GM18868 (cell line): Measurements from ENCODE around the gene PTH2R.
"Not testable (repeated sequence)": the region's sequence is repeated elsewhere in the genome, so short reads cannot be mapped to it uniquely, and the experiment has no call there.

Experiments
- ATAC-seq: cut with Tn5 transposase; IDR thresholded peaks from one replicate; pipeline ENCODE4 v1.9.1; 2021; ENCODE audit warnings: mild to moderate bottlenecking, moderate library complexity; ENCODE audit not compliant: unreplicated experiment

Gene PTH2R

GRCh38 chr2:208482453-208483015, 75.9 kb downstream of the PTH2R start:
- ATAC-seq, result not testable (repeated sequence)

- ATAC-seq, result no peak
Observed at GRCh38 chr2:208485390-208485789, 78.8 kb downstream of the PTH2R start.

- no peak for ATAC-seq
Observed at GRCh38 chr2:208488686-208489564, 82.3 kb downstream of the PTH2R start.

GRCh38 chr2:208489687-208490086, 83.1 kb downstream of the PTH2R start:
- no peak for ATAC-seq

- ATAC-seq, result no peak
Observed at GRCh38 chr2:208490492-208490891, 83.9 kb downstream of the PTH2R start.

GRCh38 chr2:208491641-208492040, 85.0 kb downstream of the PTH2R start:
- no peak for ATAC-seq

- no peak for ATAC-seq
Observed at GRCh38 chr2:208492069-208492468, 85.5 kb downstream of the PTH2R start.

GRCh38 chr2:208493186-208493585, 86.6 kb downstream of the PTH2R start:
- ATAC-seq, result no peak

GRCh38 chr2:208496129-208496528, 89.5 kb downstream of the PTH2R start:
- ATAC-seq, result no peak

GRCh38 chr2:208501206-208501605, 94.6 kb downstream of the PTH2R start:
- ATAC-seq, result no peak

GRCh38 chr2:208502288-208502687, 95.7 kb downstream of the PTH2R start:
- no peak for ATAC-seq

GRCh38 chr2:208505365-208505764, 98.8 kb downstream of the PTH2R start:
- ATAC-seq, result not testable (repeated sequence)

GRCh38 chr2:208509586-208509985, 103.0 kb downstream of the PTH2R start:
- no peak for ATAC-seq

GRCh38 chr2:208511016-208511415, 104.4 kb downstream of the PTH2R start:
- ATAC-seq, result no peak

GRCh38 chr2:208511573-208511972, 105.0 kb downstream of the PTH2R start:
- no peak for ATAC-seq

GRCh38 chr2:208515099-208515498, 108.5 kb downstream of the PTH2R start:
- ATAC-seq, result no peak

GRCh38 chr2:208523069-208523468, 116.5 kb downstream of the PTH2R start:
- not testable (repeated sequence) for ATAC-seq

GRCh38 chr2:208525165-208525564, 118.6 kb downstream of the PTH2R start:
- ATAC-seq, result not testable (repeated sequence)

GRCh38 chr2:208529796-208530195, 123.2 kb downstream of the PTH2R start:
- peak; percentile 51 for ATAC-seq

- no peak for ATAC-seq
Observed at GRCh38 chr2:208531361-208531760, 124.8 kb downstream of the PTH2R start.

GRCh38 chr2:208535578-208535977, 129.0 kb downstream of the PTH2R start:
- not testable (repeated sequence) for ATAC-seq

- ATAC-seq, result no peak
Observed at GRCh38 chr2:208541461-208541988, 134.9 kb downstream of the PTH2R start.
